Epithelial cell of proximal tubule (primary cell): Measurements from ENCODE around the gene NUP37. TPM values are rescaled to one million over a fixed set of nuclear protein-coding genes. Genes with fewer than 3 reads are reported as not detected.

Experiments
- total RNA-seq: library from RNA; depleted of rRNA; stranded (reverse); fragments of >200 nt; gene quantifications from 2 replicates; pipeline ENCODE4 v1.2.3, GENCODE V29; 2015

NUP37 gene
- total RNA-seq, 1 donor from 2014 or later = 61.9 TPM

Other genes starting within 250 kb of the NUP37 start
- gene DRAM1, start 242.5 kb downstream of the NUP37 start, total RNA-seq = 16.1 and 21.5 TPM in 2 replicates
- 40.3 and 51.0 TPM in 2 replicates for gene WASHC3, start 58.1 kb downstream of the NUP37 start, total RNA-seq
- 8.2 and 24.7 TPM in 2 replicates for gene PARPBP, start 69 bp upstream of the NUP37 start, total RNA-seq
- not detected in 2 replicates for gene PMCH, start 77.7 kb upstream of the NUP37 start, total RNA-seq